Mesothelial cell of epicardium (in vitro differentiated cells): ENCODE data around the gene S100B. TPM values are rescaled to one million over a fixed set of nuclear protein-coding genes. Genes with fewer than 3 reads are reported as not detected.
"Not testable (repeated sequence)": the region's sequence is repeated elsewhere in the genome, so short reads cannot be mapped to it uniquely, and the experiment has no call there.

ENCODE experiments used
- DNase-seq, 2 experiments: peaks; one replicate each; pipeline ENCODE4 v3.0.0; 2021; ENCODE audit warnings: low spot score in 2 of 2; ENCODE audit not compliant: unreplicated experiment in 2 of 2
- H3K27ac Mint-ChIP-seq: 2 replicates; pipeline ENCODE4 v1.8.0; 2021; ENCODE audit warnings: mixed read lengths
- H3K27me3 Mint-ChIP-seq: 2 replicates; pipeline ENCODE4 v1.8.0; 2021; ENCODE audit warnings: low read depth, mixed read lengths
- H3K36me3 Mint-ChIP-seq: 2 replicates; pipeline ENCODE4 v1.8.0; 2021; ENCODE audit warnings: mixed read lengths
- H3K4me1 Mint-ChIP-seq: 2 replicates; pipeline ENCODE4 v1.8.0; 2021; ENCODE audit warnings: mixed read lengths
- H3K4me3 Mint-ChIP-seq: 2 replicates; pipeline ENCODE4 v1.8.0; 2021; ENCODE audit warnings: mild to moderate bottlenecking, moderate library complexity, mixed read lengths
- H3K9me3 Mint-ChIP-seq: 2 replicates; pipeline ENCODE4 v1.8.0; 2021; ENCODE audit warnings: mixed read lengths
- CTCF ChIP-seq: fragments of 200-600 bp; sonication (generic); IDR thresholded peaks from one replicate; pipeline ENCODE4 v1.5.0; 2021; ENCODE audit warnings: antibody characterized with exemption; ENCODE audit not compliant: unreplicated experiment
- total RNA-seq: library from RNA; stranded (reverse); gene quantifications from 3 replicates; pipeline ENCODE4 v1.2.1, GENCODE V29; 2021

S100B gene
- total RNA-seq, 1 donor from 2014 or later, result 0.27 TPM

DNA sequence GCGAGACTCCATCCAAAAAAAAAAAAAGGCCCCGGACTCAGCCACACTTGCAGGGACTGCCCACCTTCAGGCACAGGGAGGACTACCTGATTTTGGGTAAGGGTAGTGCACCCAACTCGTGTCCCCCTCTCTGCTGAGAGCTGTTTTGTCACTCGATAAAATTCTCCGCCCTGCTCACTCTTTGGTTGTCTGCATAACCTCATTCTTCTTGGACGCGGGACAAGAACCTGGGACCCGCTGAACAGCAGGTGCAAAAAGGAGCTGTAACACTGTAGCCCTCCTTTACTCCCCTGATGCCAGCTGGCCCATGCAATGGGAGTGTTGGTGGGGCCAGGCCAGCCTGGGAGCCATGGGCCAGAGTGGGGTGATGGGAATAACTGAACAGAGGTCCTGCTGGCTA lies 10.6 kb downstream of the S100B start:
- H3K36me3 Mint-ChIP-seq, result peaks cover 8% of the 10 kb centered on the region
- no peak overlapping the region for H3K27ac Mint-ChIP-seq
- peaks cover 47% of the 10 kb centered on the region for H3K9me3 Mint-ChIP-seq
- peaks cover 7% of the 10 kb centered on the region for H3K4me1 Mint-ChIP-seq
- TF ChIP-seq CTCF, result no peak
- DNase-seq, result no peak
- no peaks in the 10 kb centered on the region for H3K27me3 Mint-ChIP-seq
- H3K4me3 Mint-ChIP-seq, result no peak overlapping the region

DNA sequence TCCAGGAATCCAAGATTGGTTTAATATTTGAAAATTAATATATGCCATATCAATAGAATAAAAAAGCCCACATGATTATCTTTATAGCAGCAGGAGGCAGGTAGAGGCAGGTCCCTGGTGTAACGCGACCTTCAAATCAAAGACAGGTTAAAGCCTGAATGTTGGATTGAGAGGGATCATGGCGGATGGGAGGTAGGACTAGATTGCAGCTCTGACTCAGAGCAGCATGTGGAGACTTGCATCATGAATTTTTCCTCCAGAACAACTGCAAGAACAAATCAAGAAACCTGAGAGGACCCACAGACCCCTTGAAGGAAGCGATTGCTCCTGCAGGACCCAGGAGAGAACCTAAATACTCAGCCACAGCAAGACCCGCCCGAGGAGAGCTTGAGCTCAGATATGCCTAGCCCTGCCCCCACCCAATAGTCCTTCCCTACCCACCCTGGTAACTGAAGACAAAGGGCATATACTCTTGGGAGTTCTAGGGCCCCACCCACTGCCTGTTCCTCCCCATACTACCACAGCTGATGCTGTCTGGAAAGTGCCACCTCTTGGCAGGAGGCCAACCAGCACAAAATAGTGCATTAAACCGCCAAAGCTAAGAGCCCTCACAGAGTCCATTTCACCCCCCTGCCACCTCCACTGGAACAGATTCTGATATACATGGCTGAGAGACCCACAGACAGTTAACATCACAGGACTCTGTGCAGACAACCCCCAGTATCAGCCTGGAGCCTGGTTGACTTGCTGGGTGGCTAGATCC lies 19.5 kb downstream of the S100B start:
- no peaks in the 10 kb centered on the region for H3K4me1 Mint-ChIP-seq

DNA sequence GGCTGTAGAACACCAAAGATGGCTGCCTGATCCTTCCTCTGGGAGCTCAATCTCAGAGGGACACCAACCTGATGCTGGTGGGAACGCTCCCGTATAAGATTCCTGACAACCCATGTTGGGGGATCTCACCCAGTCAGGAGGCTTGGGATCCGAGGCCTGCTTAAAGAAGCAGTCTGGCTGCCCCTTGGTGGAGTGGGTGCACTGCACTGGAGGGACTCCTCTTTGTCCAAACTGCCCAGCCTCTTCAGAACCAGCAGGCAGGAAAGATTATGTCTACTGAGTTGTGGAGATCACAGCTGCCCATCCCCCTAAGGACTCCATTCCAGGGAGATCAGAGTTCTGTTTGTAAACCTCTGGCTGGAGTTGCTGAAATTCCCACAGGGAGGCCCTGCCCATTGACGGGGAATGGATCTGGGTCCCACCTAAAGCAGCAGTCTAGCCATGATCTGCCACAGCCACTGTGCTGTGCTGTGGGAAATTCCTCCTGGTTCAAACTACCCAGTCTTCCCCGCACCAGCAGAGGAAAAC lies 23.0 kb downstream of the S100B start:
- no peaks in the 10 kb centered on the region for H3K27me3 Mint-ChIP-seq
- DNase-seq, result no peak
- H3K27ac Mint-ChIP-seq, result no peak overlapping the region
- H3K4me3 Mint-ChIP-seq, result no peak overlapping the region
- H3K4me1 Mint-ChIP-seq, result no peaks in the 10 kb centered on the region
- H3K36me3 Mint-ChIP-seq, result peaks cover 75% of the 10 kb centered on the region
- peaks cover 86% of the 10 kb centered on the region for H3K9me3 Mint-ChIP-seq
- TF ChIP-seq CTCF, result no peak

More for the DNA sequence above, 19.5 kb downstream of the S100B start:
- Mint-ChIP-seq H3K9me3 (peaks cover 85% of the 10 kb centered on the region), H3K36me3 (peaks cover 47% of the 10 kb centered on the region), H3K4me3 (no peak overlapping the region), H3K27ac (no peak overlapping the region), H3K27me3 (no peaks in the 10 kb centered on the region)
- no peak for TF ChIP-seq CTCF
- DNase-seq, result no peak

DNA sequence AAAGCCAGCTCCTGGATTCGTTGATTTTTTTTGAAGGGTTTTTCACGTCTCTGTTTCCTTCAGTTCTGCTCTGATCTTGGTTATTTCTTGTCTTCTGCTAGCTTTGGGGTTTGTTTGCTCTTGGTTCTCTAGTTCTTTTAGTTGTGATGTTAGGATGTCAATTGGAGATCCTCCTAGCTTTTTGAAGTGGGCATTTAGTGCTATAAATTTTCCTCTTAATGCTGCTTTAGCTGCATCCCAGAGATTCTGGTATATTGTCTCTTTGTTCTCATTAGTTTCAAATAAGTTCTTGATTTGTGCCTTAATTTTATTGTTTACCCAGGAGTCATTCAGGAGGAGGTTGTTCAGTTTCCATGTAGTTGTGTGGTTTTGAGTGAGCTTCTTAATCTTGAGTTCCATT lies 25.5 kb downstream of the S100B start:
- peaks cover 87% of the 10 kb centered on the region for H3K9me3 Mint-ChIP-seq
- not testable (repeated sequence) for H3K4me1 Mint-ChIP-seq, H3K27me3 Mint-ChIP-seq, H3K27ac Mint-ChIP-seq, H3K4me3 Mint-ChIP-seq, DNase-seq
- H3K36me3 Mint-ChIP-seq, result peaks cover 78% of the 10 kb centered on the region

GRCh38 chr21:46577786-46578185 lies 27.1 kb downstream of the S100B start:
- DNase-seq, H3K4me1 Mint-ChIP-seq, H3K27ac Mint-ChIP-seq, H3K4me3 Mint-ChIP-seq, H3K27me3 Mint-ChIP-seq: not testable (repeated sequence)
- peaks cover 83% of the 10 kb centered on the region for H3K9me3 Mint-ChIP-seq
- peaks cover 78% of the 10 kb centered on the region for H3K36me3 Mint-ChIP-seq

- Mint-ChIP-seq H3K4me3 (no peak overlapping the region), H3K27ac (no peak overlapping the region), H3K36me3 (peaks cover 64% of the 10 kb centered on the region), H3K27me3 (no peaks in the 10 kb centered on the region), H3K9me3 (peaks cover 63% of the 10 kb centered on the region), H3K4me1 (no peaks in the 10 kb centered on the region)
- no peak for DNase-seq
- no peak for TF ChIP-seq CTCF
These were observed 32.0 kb downstream of the S100B start for GRCh38 chr21:46572850-46573249.
